ENCODE data around the gene ADAMTS2. TPM values are rescaled to one million over a fixed set of nuclear protein-coding genes. Genes with fewer than 3 reads are reported as not detected.

Gene ADAMTS2
- total RNA-seq, 1 experiment from 2014 or later, result 3.9 TPM

DNA sequence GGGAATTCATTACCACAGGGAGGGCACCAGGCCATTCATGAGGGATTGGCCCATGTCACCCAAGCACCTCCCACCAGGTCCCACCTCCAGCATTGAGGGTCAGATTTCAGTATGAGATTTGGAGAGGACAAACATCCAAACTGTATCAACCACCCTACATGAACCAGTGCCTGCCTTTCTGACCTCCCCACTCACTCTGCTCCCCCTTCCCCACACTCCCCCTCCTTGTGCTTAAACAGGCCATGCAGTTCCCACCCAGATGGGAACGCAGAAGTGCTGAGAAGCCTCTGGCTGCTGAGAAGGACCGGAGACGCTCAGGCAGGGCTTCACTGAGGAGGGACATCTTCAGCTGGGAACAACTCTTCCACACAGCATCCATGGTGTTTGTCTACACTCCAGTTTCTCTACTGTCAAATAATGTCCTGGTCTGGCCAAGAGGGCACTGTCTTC, 30.0 kb upstream of the ADAMTS2 start (continued):
- TF ChIP-seq ZFX (IDR thresholded peaks at IDR 0.05) (no peak), ELF1 (IDR thresholded peaks at IDR 0.05; ENCODE audit: borderline replicate concordance, low read depth) (no peak), FOSL1 (IDR thresholded peaks at IDR 0.05; ENCODE audit: low read depth) (no peak), CBX3 (IDR thresholded peaks at IDR 0.05; ENCODE audit: low read depth) (no peak), EZH2phosphoT487 (IDR thresholded peaks at IDR 0.05; ENCODE audit: borderline replicate concordance) (no peak), SP1 (IDR thresholded peaks at IDR 0.05; ENCODE audit: low read depth) (no peak), POLR2A (IDR thresholded peaks at IDR 0.05; ENCODE audit: borderline replicate concordance, extremely low read depth, insufficient read depth, insufficient read length) (no peak), ZNF274 (IDR thresholded peaks at IDR 0.05; ENCODE audit: low read depth, low read length) (no peak), POLR2AphosphoS5 (IDR thresholded peaks at IDR 0.05; ENCODE audit: low read depth, low read length) (no peak)
- TF ChIP-seq, protein P1, sequence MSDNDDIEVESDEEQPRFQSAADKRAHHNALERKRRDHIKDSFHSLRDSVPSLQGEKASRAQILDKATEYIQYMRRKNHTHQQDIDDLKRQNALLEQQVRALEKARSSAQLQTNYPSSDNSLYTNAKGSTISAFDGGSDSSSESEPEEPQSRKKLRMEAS (IDR thresholded peaks at IDR 0.05), result no peak
- TF ChIP-seq, protein P2, sequence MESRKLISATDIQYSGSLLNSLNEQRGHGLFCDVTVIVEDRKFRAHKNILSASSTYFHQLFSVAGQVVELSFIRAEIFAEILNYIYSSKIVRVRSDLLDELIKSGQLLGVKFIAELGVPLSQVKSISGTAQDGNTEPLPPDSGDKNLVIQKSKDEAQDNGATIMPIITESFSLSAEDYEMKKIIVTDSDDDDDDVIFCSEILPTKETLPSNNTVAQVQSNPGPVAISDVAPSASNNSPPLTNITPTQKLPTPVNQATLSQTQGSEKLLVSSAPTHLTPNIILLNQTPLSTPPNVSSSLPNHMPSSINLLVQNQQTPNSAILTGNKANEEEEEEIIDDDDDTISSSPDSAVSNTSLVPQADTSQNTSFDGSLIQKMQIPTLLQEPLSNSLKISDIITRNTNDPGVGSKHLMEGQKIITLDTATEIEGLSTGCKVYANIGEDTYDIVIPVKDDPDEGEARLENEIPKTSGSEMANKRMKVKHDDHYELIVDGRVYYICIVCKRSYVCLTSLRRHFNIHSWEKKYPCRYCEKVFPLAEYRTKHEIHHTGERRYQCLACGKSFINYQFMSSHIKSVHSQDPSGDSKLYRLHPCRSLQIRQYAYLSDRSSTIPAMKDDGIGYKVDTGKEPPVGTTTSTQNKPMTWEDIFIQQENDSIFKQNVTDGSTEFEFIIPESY (IDR thresholded peaks at IDR 0.05; ENCODE audit: extremely low read depth, insufficient replicate concordance, low read length), result no peak

DNA sequence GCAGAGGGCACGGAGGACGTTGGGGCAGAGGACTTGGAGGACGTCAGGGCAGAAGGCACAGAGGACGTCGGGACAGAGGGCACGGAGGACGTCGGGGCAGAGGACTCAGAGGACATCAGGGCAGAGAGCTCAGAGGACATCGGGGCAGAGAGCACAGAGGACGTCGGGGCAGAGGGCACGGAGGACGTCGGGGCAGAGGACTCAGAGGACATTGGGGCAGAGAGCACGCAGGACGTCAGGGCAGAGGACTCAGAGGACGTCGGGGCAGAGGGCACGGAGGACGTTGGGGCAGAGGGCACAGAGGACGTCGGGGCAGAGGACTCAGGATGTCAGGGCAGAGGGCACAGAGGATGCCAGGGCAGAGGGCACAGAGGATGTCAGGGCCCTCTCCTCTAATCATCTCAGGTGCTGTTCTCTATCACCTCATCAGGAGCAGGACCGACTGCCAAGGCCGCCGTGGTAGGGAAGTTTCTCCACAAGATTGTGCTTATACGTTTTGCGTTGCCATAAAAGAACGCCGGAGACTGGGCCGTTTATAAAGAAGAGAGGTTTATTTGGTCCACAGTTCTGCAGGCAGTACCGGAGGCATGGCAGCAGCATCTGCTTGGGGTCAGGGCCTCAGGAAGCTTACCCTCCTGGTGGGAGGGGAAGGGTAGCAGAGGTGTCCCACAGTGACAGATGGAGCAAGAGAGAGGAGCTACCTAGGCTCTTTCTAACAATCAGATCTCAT, 29.4 kb upstream of the ADAMTS2 start:
- no peaks in the 10 kb centered on the region for H3K9me3 ChIP-seq (ENCODE audit: control insufficient read depth in 1 of 2, insufficient read depth in 1 of 2, low read depth in 1 of 2, low read length in 2 of 2)
- no peak overlapping the region for H3K4me2 ChIP-seq (ENCODE audit: low read length)
- no peak overlapping the region for H3K4me3 ChIP-seq (replicated peaks in 1 of 2; ENCODE audit: low read depth in 1 of 2, low read length in 2 of 2)
- no peak overlapping the region for H2AFZ ChIP-seq (ENCODE audit: low read depth, low read length, poor library complexity, severe bottlenecking)
- POLR2A ChIA-PET, result interaction anchor here (0.6 kb wide), 1 partner anchor 22 kb away, joined by 3 read pairs; no protein-coding TSS in a partner anchor
- no peaks in the 10 kb centered on the region for H3K36me3 ChIP-seq (ENCODE audit: control insufficient read depth in 1 of 2, insufficient read depth in 2 of 2, low read length in 2 of 2)
- H3K27me3 ChIP-seq (ENCODE audit: insufficient read depth, low read length), result no peaks in the 10 kb centered on the region
- RAD21 ChIA-PET (ENCODE audit: low non-redundant PET in 1 of 2, low total read pairs in 2 of 2, uncharacterized antibody in 2 of 2, unreplicated experiment in 2 of 2), result no interaction called here
- no peaks in the 10 kb centered on the region for H3K4me1 ChIP-seq (ENCODE audit: control insufficient read depth in 1 of 2, insufficient read depth in 2 of 2, low read length in 2 of 2)
- intact Hi-C loops (cut with micrococcal nuclease), result no loop called here
- H3K9me2 ChIP-seq (ENCODE audit: insufficient read depth), result no peaks in the 10 kb centered on the region
- no TSS peak for BruUV-seq (replicated peaks)
- no peak for DNase-seq (ENCODE audit: low read depth, low spot score)
- no peaks in the 10 kb centered on the region for H3K79me2 ChIP-seq (ENCODE audit: insufficient read depth, low read length)
- no peak for ATAC-seq
- CTCF ChIA-PET, result no interaction called here
- H3K9ac ChIP-seq (ENCODE audit: low read length), result no peak overlapping the region
- no peak overlapping the region for H3K27ac ChIP-seq (ENCODE audit: low read depth, low read length)
- H4K20me1 ChIP-seq (ENCODE audit: insufficient read depth), result no peaks in the 10 kb centered on the region
- TF ChIP-seq RAD21 (IDR thresholded peaks at IDR 0.05; ENCODE audit: low read depth) (no peak), POLR2AphosphoS5 (IDR thresholded peaks at IDR 0.05; ENCODE audit: low read depth, low read length) (no peak), EZH2phosphoT487 (IDR thresholded peaks at IDR 0.05; ENCODE audit: borderline replicate concordance) (no peak), POLR2A (IDR thresholded peaks at IDR 0.05; ENCODE audit: borderline replicate concordance, extremely low read depth, insufficient read depth, insufficient read length) (no peak), YY1 (IDR thresholded peaks at IDR 0.05; ENCODE audit: extremely low read depth, insufficient replicate concordance, low read depth, low read length) (no peak), SRF (IDR thresholded peaks at IDR 0.05; ENCODE audit: low read depth) (no peak), TCF7L2 (IDR thresholded peaks at IDR 0.05; ENCODE audit: borderline replicate concordance, extremely low read depth, insufficient read depth, insufficient read length) (no peak), JUND (IDR thresholded peaks at IDR 0.05) (no peak), FOSL1 (IDR thresholded peaks at IDR 0.05; ENCODE audit: low read depth) (no peak)
- TF ChIP-seq, protein P3, sequence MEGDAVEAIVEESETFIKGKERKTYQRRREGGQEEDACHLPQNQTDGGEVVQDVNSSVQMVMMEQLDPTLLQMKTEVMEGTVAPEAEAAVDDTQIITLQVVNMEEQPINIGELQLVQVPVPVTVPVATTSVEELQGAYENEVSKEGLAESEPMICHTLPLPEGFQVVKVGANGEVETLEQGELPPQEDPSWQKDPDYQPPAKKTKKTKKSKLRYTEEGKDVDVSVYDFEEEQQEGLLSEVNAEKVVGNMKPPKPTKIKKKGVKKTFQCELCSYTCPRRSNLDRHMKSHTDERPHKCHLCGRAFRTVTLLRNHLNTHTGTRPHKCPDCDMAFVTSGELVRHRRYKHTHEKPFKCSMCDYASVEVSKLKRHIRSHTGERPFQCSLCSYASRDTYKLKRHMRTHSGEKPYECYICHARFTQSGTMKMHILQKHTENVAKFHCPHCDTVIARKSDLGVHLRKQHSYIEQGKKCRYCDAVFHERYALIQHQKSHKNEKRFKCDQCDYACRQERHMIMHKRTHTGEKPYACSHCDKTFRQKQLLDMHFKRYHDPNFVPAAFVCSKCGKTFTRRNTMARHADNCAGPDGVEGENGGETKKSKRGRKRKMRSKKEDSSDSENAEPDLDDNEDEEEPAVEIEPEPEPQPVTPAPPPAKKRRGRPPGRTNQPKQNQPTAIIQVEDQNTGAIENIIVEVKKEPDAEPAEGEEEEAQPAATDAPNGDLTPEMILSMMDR (IDR thresholded peaks at IDR 0.05 in 2 of 3, conservative IDR thresholded peaks at IDR 0.05 in 1 of 3; ENCODE audit: borderline replicate concordance in 1 of 3, insufficient read depth in 1 of 3, low read depth in 2 of 3, low read length in 2 of 3), result no peak
- TF ChIP-seq, protein P2 (IDR thresholded peaks at IDR 0.05; ENCODE audit: extremely low read depth, insufficient replicate concordance, low read length), result no peak
- TF ChIP-seq, protein P4, sequence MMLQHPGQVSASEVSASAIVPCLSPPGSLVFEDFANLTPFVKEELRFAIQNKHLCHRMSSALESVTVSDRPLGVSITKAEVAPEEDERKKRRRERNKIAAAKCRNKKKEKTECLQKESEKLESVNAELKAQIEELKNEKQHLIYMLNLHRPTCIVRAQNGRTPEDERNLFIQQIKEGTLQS (IDR thresholded peaks at IDR 0.05), result no peak

All from HCT116 (cell line).